ENCODE measurements around the gene CFAP299. TPM values are rescaled to one million over a fixed set of nuclear protein-coding genes. Genes with fewer than 3 reads are reported as not detected.

Gene CFAP299
- total and polyA plus RNA-seq, 2 of the 13 experiments (the other 11 are each of a cell fraction or from before 2014, with no cell fraction given): not detected

- Histone ChIP-seq H2AFZ (ENCODE audit: low read length) (no peak overlapping the region), H3K9me3 (ENCODE audit: low read length) (no peaks in the 10 kb centered on the region; the same call in 1 of the 2 replicates), H3K27me3 (ENCODE audit: control insufficient read depth in 1 of 2, insufficient read depth in 2 of 2, low read length in 2 of 2) (no peaks in the 10 kb centered on the region), H4K20me1 (ENCODE audit: insufficient read depth, low read length) (no peaks in the 10 kb centered on the region), H3K36me3 (replicated peaks in 1 of 2; ENCODE audit: control insufficient read depth in 1 of 2, insufficient read depth in 2 of 2, low read length in 2 of 2) (no peaks in the 10 kb centered on the region), H3K27ac (ENCODE audit: extremely low read length, insufficient read depth, low read length) (no peak overlapping the region), H3K4me3 (replicated peaks in 1 of 3; ENCODE audit: insufficient read depth in 1 of 3, low read depth in 2 of 3, low read length in 3 of 3) (no peak overlapping the region), H3K4me1 (ENCODE audit: insufficient read depth, low read length) (no peaks in the 10 kb centered on the region), H3K4me2 (ENCODE audit: low read depth, low read length) (no peak overlapping the region), H3K79me2 (ENCODE audit: insufficient read depth, low read length) (no peaks in the 10 kb centered on the region), H3K9ac (ENCODE audit: insufficient read depth, low read depth, low read length) (no peak overlapping the region)
- intact Hi-C loops (cut with micrococcal nuclease; ENCODE audit: unreplicated experiment): no loop called here
- no peak for ATAC-seq
- no peak for DNase-seq (ENCODE audit: low spot score)
- no TSS peak for BruUV-seq (replicated peaks)
- FAIRE-seq: no peak
- ChIA-PET CTCF (ENCODE audit: low intra/inter-chr PET ratio, low total read pairs) (no interaction called here), POLR2A (no interaction called here)
- in situ Hi-C loops (cut with HindIII; ENCODE audit: extremely low pct_ligation_motif_present, low pct_unique_long_range_greater_than_20kb): no loop called here
- WGBS (ENCODE audit: low lambda C conversion rate): 5% methylated on average over 1 of the region's 1 CpG
- no peak for TF ChIP-seq REPIN1 (CRISPR knock-in tag; IDR thresholded peaks at IDR 0.05; ENCODE audit: borderline replicate concordance, low read depth)
- TF ChIP-seq FOSL2 (CRISPR knock-in tag; IDR thresholded peaks at IDR 0.05): no peak
- no peak for TF ChIP-seq JUN (CRISPR knock-in tag; IDR thresholded peaks at IDR 0.05)
- no peak for TF ChIP-seq SIX1 (CRISPR knock-in tag; IDR thresholded peaks at IDR 0.05; ENCODE audit: borderline replicate concordance)
- TF ChIP-seq NFRKB (IDR thresholded peaks at IDR 0.05): no peak
- TF ChIP-seq ZNF598 (CRISPR knock-in tag; IDR thresholded peaks at IDR 0.05; ENCODE audit: borderline replicate concordance): no peak
- TF ChIP-seq ZFP36 (IDR thresholded peaks at IDR 0.05; ENCODE audit: borderline replicate concordance, low read depth, low read length, partially characterized antibody): no peak
- TF ChIP-seq UBTF (CRISPR knock-in tag; IDR thresholded peaks at IDR 0.05): no peak
- TF ChIP-seq ZBTB10 (CRISPR knock-in tag; IDR thresholded peaks at IDR 0.05; ENCODE audit: borderline replicate concordance): no peak
- TF ChIP-seq WIZ (CRISPR knock-in tag; IDR thresholded peaks at IDR 0.05): no peak
- no peak for TF ChIP-seq SOX5 (CRISPR knock-in tag; IDR thresholded peaks at IDR 0.05; ENCODE audit: borderline replicate concordance)
- TF ChIP-seq ZNF275 (CRISPR knock-in tag; IDR thresholded peaks at IDR 0.05; ENCODE audit: borderline replicate concordance): no peak
- no peak for TF ChIP-seq TFDP2 (CRISPR knock-in tag; IDR thresholded peaks at IDR 0.05)
- no peak for TF ChIP-seq NFIC (IDR thresholded peaks at IDR 0.05; ENCODE audit: low read length)
- no peak for TF ChIP-seq ZBTB42 (CRISPR knock-in tag; IDR thresholded peaks at IDR 0.05)
- TF ChIP-seq ZNF512 (CRISPR knock-in tag; IDR thresholded peaks at IDR 0.05): no peak
Observed at GRCh38 chr4:80498725-80499124, 163.2 kb downstream of the CFAP299 start.

Data from HepG2 (cell line).